AG09319 (cell line): ENCODE data around the gene NDUFA6.
A peak's percentile ranks its signal among the peaks of the same experiment; 100 is the strongest.

Experiments used
- DNase-seq: peaks from one replicate; pipeline ENCODE4 v3.0.0-alpha.2; 2010; ENCODE audit warnings: low read depth; ENCODE audit errors: extremely low read depth
- CTCF ChIP-seq: IDR thresholded peaks from 2 replicates; pipeline ENCODE4 v1.5.1; 2011; ENCODE audit warnings: low read depth, mild to moderate bottlenecking, inconsistent platforms, low read length, moderate library complexity

NDUFA6 gene

DNA sequence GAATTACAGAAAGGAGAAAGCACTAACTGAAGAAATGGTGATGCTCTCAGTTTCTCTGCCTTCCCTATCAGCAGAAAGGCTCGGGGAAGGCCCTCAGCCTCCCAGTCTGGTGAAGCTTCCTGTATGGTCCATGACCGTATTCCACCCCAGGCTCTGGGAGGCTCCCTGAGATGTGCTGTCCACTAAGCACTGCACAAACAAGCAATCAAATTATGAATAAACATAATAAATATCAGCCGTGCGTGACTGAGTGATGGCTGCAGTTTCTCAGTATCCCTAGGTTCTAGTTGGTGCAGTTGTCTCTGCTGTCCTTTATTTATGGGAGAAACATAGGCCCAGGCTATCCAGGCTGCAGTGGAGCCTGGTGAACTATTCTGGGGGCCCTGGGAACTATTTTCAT, 7.5 kb downstream of the NDUFA6 start:
- no peak for DNase-seq
- TF ChIP-seq CTCF: no peak

- no peak for DNase-seq
- TF ChIP-seq CTCF: no peak
Measured at GRCh38 chr22:42080287-42080686, 10.3 kb downstream of the NDUFA6 start.

DNA sequence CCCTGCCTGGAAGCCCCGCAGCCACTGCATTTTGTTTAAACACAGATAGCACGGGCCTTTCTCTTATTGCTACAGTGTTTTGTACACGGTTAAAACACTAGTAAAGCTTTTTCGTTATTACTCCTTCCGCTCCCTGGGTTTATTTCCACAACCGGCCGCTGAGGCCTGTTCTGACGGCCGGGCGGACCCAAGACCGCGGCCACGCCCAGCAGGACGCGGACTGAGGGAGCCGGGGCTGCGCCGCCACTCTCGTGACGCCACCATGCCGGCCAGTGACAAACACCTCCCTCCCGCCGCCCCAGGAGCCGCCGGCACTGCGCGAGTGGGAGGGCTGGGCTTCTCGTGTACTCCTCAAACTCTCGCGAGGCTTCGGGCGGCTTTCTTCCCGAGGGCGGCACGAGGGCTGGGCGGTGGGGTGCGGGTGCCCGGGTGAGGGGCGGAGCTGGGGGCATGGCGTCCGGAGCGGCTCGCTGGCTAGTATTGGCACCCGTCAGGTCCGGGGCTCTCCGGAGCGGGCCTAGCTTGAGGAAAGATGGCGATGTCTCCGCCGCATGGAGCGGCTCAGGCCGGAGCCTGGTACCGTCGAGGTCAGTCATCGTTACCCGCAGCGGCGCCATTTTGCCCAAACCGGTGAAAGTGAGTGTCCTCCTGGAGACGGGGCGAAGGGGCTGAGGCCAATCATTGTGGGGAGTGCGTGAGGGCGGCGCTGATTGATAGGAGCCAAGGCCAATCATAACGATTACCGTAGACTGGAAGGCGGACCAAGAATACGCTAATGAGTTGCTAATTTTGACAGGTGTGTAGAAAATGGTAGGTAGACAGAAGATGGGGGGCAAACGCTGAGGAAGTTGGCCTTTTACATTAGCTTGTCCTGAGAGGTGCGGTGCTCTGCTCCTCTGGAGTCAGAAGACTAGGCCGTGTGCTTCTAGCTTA, 11.0 kb downstream of the NDUFA6 start, which contains the start of gene SMDT1:
Gene SMDT1 (plus strand): TSS at position 382 of the 933 bp plus-strand sequence. CDS start 69 bp downstream, at position 451.
- TF ChIP-seq CTCF: no peak
- peak; percentile 96 for DNase-seq

DNA sequence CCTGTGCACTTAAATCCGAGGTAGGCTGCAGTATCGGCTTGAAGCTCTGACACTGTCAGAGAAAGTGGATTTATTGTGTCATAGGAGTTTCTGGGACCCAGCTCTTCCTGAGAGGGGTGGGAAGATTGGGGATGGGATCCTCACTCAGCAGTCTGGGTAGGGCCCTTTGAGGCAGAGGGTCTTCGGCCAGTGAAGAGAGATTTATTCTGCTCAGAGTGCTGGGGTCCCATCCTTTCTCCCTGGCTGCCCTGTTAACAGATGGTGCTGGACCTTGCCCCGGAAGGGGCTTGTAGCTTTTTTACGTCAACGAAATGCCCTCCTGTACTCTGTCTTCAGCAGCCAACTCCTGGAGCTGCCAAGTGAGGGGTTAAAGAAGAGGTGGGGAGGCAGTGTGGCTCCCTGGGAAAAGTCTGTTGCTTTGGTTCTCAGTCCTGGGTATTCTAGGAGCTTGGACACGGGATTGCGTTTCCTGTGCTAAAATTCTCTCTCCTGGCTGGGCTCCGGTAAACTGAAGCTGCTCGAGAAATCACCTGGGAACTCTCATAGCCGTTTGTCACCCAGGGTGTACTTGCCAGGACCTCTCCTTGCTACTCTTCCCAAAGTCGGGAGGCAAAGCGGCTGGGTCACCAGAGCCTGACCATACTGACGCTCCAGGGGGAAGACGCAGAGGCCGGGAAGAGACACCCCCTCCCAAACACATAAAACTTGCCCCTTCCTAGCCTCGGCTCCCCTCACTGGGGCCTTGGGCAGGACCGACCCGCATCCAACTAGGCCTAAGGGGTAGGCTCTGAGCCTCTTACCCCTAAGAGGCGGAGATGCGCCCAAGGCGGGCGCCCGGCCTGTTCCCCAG, 11.9 kb downstream of the NDUFA6 start:
- no peak for DNase-seq
- TF ChIP-seq CTCF: no peak

DNA sequence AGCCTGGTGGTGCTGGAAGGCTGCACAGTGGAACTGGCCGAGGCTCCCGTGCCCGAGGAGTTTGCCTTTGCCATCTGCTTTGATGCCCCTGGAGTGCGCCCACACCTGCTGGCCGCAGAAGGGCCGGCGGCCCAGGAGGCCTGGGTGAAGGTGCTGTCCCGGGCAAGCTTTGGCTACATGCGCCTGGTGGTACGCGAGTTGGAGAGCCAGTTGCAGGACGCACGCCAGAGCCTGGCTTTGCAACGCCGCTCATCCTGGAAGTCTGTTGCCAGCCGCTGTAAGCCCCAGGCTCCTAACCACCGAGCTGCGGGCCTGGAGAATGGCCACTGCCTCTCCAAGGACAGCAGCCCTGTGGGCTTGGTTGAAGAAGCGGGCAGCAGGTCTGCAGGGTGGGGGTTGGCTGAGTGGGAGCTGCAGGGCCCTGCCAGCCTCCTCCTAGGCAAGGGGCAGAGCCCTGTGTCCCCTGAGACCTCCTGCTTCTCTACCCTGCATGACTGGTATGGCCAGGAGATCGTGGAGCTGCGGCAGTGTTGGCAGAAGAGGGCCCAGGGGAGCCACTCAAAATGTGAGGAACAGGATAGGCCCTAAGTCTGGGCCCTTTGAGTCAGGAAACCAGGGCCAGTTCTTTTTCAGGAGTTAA, 13.0 kb downstream of the NDUFA6 start:
- TF ChIP-seq CTCF: no peak
- DNase-seq: no peak

GRCh38 chr22:42076764-42077485, 13.6 kb downstream of the NDUFA6 start:
- DNase-seq: no peak
- TF ChIP-seq CTCF: no peak
